HCT116 (cell line): Measurements from ENCODE around the gene PEMT.

Source experiments
- CEBPB ChIP-seq: IDR thresholded peaks from 2 replicates; pipeline ENCODE4 v1.6.1; 2012; ENCODE audit warnings: low read depth
- ELF1 ChIP-seq: IDR thresholded peaks from 2 replicates; pipeline ENCODE4 v1.6.1; 2012; ENCODE audit warnings: low read depth, borderline replicate concordance
- EZH2 ChIP-seq: fragments of 200-600 bp; sonication (generic); IDR thresholded peaks from 2 replicates; pipeline ENCODE4 v1.6.1; 2017; ENCODE audit warnings: antibody characterized with exemption, mixed run types
- JUND ChIP-seq: IDR thresholded peaks from 2 replicates; pipeline ENCODE4 v1.6.1; 2012
- POLR2A ChIP-seq: IDR thresholded peaks from 2 replicates; pipeline ENCODE4 v1.7.0; 2011; ENCODE audit warnings: borderline replicate concordance; ENCODE audit not compliant: insufficient read depth, insufficient read length; ENCODE audit errors: extremely low read depth
- POLR2AphosphoS5 ChIP-seq: IDR thresholded peaks from 2 replicates; pipeline ENCODE4 v1.6.1; 2011; ENCODE audit warnings: mild to moderate bottlenecking, low read depth, low read length, moderate library complexity
- RAD21 ChIP-seq: IDR thresholded peaks from 2 replicates; pipeline ENCODE4 v1.6.1; 2012; ENCODE audit warnings: low read depth, mild to moderate bottlenecking
- SIN3A ChIP-seq: IDR thresholded peaks from 2 replicates; pipeline ENCODE4 v1.6.1; 2012; ENCODE audit warnings: low read depth
- ZFX ChIP-seq: fragments of 450-650 bp; IDR thresholded peaks from 2 replicates; pipeline ENCODE4 v1.6.1; 2017
- ZNF274 ChIP-seq: fragments of 200-500 bp; sonication (Bioruptor generic); IDR thresholded peaks from 2 replicates; pipeline ENCODE4 v1.6.1; 2014; ENCODE audit warnings: mild to moderate bottlenecking, low read depth, low read length, inconsistent platforms
- TF ChIP-seq, protein P1 (sequence below), 3 experiments: fragments of 200-600 bp in 1 of 3; sonication (generic) in 1 of 3; IDR thresholded peaks in 2 of 3; conservative IDR thresholded peaks in 1 of 3; 2 replicates each; pipeline ENCODE4 v1.5.1; 2012 to 2017; ENCODE audit warnings: low read depth in 2 of 3, low read length in 2 of 3, antibody characterized with exemption in 1 of 3, borderline replicate concordance in 1 of 3, control low read depth in 1 of 3, mild to moderate bottlenecking in 1 of 3, mixed read lengths in 1 of 3, mixed run types in 1 of 3, moderate library complexity in 1 of 3; ENCODE audit not compliant: insufficient read depth in 1 of 3
- TF ChIP-seq, protein P2 (sequence below): IDR thresholded peaks from 2 replicates; pipeline ENCODE4 v1.6.1; 2012

- TF ChIP-seq POLR2A (no peak), RAD21 (no peak), ZFX (no peak), CEBPB (no peak), SIN3A (no peak), EZH2 (no peak), POLR2AphosphoS5 (no peak), ELF1 (no peak), ZNF274 (no peak), JUND (no peak)
- TF ChIP-seq, protein P1, sequence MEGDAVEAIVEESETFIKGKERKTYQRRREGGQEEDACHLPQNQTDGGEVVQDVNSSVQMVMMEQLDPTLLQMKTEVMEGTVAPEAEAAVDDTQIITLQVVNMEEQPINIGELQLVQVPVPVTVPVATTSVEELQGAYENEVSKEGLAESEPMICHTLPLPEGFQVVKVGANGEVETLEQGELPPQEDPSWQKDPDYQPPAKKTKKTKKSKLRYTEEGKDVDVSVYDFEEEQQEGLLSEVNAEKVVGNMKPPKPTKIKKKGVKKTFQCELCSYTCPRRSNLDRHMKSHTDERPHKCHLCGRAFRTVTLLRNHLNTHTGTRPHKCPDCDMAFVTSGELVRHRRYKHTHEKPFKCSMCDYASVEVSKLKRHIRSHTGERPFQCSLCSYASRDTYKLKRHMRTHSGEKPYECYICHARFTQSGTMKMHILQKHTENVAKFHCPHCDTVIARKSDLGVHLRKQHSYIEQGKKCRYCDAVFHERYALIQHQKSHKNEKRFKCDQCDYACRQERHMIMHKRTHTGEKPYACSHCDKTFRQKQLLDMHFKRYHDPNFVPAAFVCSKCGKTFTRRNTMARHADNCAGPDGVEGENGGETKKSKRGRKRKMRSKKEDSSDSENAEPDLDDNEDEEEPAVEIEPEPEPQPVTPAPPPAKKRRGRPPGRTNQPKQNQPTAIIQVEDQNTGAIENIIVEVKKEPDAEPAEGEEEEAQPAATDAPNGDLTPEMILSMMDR (IDR thresholded peaks at IDR 0.05 in 2 of 3, conservative IDR thresholded peaks at IDR 0.05 in 1 of 3; ENCODE audit: borderline replicate concordance in 1 of 3, insufficient read depth in 1 of 3, low read depth in 2 of 3, low read length in 2 of 3), result no peak
- TF ChIP-seq, protein P2, sequence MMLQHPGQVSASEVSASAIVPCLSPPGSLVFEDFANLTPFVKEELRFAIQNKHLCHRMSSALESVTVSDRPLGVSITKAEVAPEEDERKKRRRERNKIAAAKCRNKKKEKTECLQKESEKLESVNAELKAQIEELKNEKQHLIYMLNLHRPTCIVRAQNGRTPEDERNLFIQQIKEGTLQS, result no peak
These were observed 135.3 kb downstream of the PEMT start for GRCh38 chr17:17456251-17456650.
